NCI-H146 (cell line): ENCODE data around the gene SERPINA9.
"Not testable (repeated sequence)": the region's sequence is repeated elsewhere in the genome, so short reads cannot be mapped to it uniquely, and the experiment has no call there.

Experiments
- DNase-seq: peaks from one replicate; lab custom pipeline; 2025; lab: John Stamatoyannopoulos, UW

The SERPINA9 gene

GRCh38 chr14:94485944-94486841, 10.2 kb upstream of the SERPINA9 start:
- DNase-seq: no peak

DNA sequence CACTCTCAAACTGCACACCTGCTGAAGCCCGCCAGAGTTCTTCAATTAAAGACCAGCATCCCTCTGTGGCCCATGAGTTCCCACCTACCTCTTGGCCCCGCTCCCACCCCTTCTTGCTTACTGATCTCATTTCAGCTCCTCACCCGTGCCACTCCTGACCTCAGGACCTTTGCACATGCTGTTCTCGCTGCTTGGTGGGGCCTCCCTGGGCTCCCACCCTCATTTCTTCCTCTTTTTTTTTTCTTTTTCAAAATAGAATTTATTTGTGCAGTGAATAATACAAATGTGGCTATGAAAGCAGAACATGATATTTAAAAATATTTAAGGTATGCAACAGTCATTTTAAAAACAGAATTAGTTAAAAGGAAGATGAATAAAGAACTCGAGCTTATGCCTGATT, 8.5 kb upstream of the SERPINA9 start:
- no peak for DNase-seq

- DNase-seq: no peak
Observed at GRCh38 chr14:94483729-94484275, 7.8 kb upstream of the SERPINA9 start.

DNA sequence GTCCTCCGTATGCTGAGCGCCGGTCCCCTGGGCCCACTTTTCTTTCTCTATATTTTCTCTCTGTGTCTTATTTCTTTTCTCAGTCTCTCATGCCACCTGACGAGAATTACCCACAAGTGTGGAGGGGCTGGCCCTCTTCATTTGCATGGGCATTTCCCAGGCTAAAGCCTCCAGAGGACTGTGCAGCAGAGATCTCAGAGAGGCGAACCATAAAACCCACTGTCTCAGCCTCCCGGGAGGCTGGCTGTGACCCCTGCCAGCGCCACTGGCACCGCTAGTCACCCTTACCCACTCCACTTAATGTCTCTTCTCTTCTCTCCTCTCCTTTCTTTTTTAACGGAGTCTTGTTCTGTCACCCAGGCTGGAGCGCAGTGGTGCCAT, 7.1 kb upstream of the SERPINA9 start:
- no peak for DNase-seq

DNA sequence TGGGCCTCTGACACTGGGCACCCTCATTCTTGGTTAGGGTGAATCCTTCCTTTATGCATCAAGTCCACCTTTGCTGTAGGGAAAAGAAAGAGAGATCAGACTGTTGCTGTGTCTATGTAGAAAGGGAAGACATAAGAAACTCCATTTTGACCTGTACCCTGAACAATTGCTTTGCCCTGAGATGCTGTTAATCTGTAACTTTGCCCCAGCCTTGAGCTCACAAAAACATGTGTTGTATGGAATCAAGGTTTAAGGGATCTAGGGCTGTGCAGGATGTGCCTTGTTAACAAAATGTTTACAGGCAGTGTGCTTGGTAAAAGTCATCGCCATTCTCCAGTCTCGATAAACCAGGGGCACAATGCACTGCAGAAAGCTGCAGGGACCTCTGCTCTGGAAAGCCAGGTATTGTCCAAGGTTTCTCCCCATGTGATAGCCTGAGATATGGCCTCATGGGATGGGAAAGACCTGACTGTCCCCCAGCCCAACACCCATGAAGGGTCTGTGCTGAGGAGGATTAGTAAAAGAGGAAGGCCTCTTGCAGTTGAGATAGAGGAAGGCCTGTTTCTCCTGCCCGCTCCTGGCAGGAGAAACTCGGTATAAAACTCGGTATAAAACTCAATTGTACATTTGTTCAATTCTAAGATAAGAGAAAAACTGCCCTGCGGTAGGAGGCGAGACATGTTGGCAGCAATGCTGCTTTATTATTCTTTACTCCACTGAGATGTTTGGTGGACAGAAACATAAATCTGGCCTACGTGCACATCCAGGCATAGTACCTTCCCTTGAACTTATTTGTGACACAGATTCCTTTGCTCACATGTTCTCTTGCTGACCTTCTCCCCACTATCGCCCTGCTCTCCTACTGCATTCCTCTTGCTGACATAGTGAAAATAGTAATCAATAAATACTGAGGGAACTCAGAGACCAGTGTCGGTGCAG, 6.4 kb upstream of the SERPINA9 start:
- DNase-seq: not testable (repeated sequence)

GRCh38 chr14:94481468-94482131, 5.6 kb upstream of the SERPINA9 start:
- no peak for DNase-seq

- no peak for DNase-seq
Observed at GRCh38 chr14:94480809-94481208, 4.8 kb upstream of the SERPINA9 start.

DNA sequence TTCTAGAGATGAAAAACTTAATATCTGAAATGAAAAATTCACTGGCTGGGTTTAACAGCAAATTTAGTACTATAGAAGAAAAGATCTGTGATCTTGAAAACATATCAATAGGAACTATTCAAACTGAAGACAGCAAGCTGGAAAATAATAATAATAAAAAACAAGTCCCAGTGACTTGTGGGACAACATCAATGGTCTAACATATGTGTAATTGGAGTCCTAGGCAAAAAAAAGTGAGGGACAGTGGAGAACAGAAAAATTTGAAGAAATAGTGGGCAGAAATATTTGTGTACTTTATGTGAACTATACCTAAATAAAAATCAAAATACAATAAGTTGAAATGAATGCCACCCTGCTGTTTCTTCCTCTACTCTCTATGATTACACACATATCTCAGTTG, 2.4 kb upstream of the SERPINA9 start:
- DNase-seq: no peak

- no peak for DNase-seq
Observed at GRCh38 chr14:94474581-94475031, 1.4 kb downstream of the SERPINA9 start.

DNA sequence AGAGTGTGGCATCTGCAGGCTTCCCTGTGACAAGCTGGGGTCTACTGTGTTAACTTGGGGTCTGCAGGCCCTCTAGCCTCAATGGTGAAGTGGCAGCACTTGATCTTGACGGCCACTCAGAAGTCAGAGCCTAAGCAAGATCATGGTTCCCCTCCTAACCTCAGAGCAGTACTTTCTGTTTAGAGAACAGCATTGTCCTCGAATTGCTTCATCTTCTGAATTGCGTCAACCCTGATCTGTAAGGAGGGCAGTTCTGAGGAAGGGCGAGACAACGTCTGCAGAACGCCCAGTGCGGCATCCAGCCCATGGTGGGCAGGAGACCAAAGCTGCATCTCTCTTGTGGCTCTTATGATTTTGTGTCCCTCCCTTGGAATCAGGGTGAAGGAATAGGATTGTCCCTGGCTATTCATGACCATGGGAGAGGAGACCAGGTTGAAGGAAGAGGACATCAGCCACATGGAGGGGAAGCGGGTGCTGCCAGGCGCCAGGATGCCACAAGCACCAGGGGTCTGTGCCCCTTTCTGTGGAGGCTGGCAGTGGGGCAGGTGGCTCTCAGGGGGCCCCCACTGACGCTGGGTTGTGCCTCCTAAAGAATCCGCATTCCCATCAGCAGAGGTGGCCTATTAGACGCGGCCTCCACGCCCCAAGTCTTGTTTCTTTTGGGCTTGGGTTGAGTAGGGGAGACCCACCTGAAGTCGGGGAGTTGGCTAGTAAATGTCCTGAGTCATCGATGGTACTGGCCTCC, 2.2 kb downstream of the SERPINA9 start:
- DNase-seq: no peak

DNA sequence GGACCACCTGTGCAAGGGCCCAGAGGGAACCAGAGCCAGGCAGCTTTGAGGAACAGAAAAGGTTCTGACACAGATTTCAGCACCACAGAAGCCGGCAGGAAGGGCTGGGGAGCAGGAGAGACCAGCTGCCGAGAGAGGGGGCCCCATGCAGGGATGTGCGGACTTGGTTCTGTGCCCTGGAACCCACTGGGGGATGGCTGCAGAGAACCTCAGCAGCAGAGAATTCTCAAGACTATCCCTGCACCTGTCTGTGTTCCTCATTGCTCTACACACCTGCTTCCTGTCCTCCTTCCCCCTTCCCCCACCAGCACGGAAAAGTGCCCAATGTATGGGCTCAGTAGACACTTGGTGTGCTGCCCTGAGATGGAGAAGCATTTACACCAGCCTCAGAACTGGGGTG, 3.2 kb downstream of the SERPINA9 start:
- DNase-seq: no peak

DNA sequence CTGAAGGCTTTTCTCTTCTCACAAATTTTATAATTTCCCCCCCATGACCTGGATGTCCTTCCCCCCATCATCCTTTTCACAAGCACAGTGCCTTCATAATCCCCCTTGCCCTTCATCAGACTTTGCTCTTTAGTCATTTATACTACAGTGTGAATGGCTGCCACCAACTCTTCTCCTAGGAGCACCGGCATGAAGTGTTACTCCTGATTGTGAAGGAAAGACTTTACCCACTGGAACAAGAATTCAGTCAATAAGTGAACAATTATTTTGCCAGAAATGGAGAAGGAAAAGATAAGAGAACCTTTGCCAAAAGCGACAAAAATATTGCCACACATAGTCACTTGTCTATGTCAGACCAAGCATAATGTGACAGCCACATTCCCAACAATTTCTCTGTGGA, 5.0 kb downstream of the SERPINA9 start:
- no peak for DNase-seq

- DNase-seq: no peak
Observed at GRCh38 chr14:94470311-94470710, 5.7 kb downstream of the SERPINA9 start.

- DNase-seq: no peak
Observed at GRCh38 chr14:94469261-94469660, 6.7 kb downstream of the SERPINA9 start.

DNA sequence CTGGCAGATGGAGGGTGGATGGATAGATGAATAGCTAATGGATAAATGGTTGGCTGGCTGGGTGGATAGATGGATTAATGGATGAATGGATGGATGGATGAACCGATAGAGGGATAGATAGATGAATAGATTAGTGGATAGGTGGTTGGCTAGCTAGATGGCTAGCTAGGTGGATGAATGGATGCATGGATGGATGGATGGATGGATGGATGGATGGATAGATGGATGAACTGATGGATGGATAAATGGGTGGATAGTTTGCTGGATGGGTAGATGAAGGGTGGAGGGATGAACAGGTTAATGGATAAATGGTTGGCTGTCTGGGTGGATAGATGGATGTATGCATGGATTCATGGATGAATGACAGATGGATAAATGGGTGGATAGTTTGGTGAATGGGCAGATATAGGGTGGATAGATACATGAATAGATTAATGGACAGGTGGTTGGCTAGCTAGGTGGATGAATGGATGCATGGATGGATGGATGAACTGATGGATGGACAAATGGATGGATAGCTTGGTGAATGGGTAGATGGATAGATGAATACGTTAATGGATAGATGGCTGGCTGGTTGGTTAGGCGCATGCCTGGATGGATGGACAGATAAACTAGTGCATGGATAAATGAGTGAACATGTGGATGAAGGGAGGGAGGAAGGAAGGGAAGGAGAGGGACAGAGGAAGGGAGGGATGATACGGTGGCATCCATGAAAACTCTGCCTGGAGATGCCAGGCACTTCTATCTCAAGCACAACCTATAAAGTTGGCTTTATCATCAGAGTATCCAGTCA, 8.1 kb downstream of the SERPINA9 start:
- DNase-seq: no peak

DNA sequence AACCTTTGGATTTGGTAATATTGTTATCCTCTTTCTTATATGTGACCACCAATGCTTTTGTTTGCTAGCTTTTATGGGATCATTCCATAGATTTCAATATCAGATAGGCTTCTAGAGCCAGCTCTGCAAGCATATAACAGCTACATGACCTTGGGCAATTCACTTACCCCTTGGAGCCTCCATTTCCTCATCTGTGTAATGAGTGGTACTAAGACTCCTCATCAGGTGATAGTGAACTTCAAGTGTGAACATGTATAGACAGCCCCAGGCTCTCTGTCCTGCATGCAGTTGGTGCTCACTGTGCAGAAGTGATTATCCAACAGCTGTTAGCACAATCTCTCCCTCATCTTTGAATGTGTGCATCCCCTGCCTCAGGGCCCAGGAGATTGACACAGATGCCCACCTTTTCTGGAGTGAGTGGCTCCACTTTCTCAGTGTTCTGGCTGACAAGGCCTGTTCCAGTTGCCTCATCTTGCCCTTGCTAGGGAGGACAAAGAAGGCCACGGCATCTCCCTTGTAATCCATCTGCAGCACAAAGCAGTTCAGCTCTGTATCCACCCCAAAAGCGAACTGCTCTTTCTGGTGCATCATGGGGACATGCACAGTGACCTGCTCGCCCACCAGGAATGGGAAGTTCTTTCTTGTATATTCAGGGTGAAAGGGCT, 9.2 kb downstream of the SERPINA9 start:
- DNase-seq: no peak

DNA sequence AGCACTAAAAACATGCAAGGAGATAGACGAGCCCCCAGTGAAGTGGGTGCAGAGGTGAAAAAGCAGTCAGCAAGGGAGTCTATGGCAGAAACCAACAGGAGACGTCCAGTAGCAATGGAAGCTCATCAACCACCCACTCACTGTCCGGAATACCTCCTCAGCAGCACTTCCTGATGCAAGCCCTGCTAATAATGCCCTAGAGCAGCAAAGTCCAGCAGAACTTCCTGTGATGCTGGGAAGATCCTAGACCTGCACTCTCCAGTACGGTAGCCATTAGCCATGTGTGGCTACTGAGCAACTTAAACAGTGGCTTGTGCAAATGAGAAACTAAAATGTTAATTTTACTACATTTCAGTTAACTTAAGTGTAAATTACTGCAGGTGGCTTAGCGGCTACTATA, 11.0 kb downstream of the SERPINA9 start:
- no peak for DNase-seq

DNA sequence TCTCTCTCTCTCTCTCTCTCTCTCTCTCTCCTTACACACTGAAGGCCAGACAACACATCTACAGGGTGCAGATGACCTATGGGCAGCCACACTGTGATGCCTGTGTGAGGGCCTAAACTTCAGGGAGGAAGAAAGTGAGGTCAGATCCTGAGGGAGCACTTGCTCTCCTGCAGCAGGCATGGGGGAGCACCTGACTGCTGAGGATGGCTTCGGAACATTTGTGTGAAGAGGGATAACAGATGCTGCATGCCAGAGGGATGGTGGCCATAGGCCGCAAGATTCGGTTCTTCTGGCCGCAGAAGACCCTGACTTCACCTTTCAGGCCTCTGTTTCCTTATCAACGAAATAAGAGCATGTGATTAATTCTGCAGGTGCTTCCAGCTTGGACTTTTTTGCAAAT, 11.7 kb downstream of the SERPINA9 start:
- DNase-seq: no peak

- DNase-seq: no peak
Observed at GRCh38 chr14:94462763-94463572, 13.0 kb downstream of the SERPINA9 start.
